NT2/D1 (cell line): ENCODE data around the gene SOWAHD.

Experiments
- SUZ12 ChIP-seq: IDR thresholded peaks from 2 replicates; pipeline ENCODE4 v1.6.1; 2011; ENCODE audit not compliant: insufficient read length, insufficient read depth; ENCODE audit errors: extremely low read depth
- YY1 ChIP-seq: IDR thresholded peaks from 2 replicates; pipeline ENCODE4 v1.6.1; 2011; ENCODE audit not compliant: insufficient read length, insufficient read depth
- ZNF274 ChIP-seq: IDR thresholded peaks from 2 replicates; pipeline ENCODE4 v1.6.1; 2011; ENCODE audit warnings: mild to moderate bottlenecking, low read depth, low read length

DNA sequence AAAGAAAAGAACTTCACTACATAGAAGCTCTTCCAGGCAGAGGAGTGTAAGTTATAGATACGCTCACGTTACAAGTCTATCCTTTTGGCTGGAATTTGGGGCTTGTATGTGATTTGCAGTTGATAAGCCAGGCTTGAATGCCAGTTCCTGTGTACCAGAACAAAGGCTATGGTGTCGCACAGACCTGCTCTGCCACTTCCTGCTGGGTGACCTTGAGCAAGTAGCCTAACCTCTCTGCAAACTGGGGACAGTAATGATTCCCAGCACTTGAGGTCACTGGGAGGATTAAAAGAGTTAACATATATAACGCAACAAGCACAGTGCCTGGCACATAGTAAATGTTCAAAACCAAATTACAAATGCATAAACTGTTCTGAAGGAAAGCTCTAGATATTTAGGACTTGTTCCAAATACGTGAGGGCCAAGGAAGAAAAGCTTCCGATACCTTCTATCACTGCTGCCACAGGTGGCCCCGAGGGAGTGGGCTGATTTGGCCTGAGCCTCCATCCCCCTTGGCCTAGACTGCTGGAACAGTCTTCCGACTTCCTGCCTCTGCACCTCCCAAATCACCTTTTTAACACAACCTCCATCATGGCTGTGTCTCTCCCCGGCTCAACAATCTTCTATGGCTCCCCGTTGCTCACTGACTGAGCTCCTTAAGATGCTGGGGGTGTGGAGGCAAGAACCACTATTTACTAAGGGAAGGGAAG, 1.3 kb upstream of the SOWAHD start:
- TF ChIP-seq YY1 = no peak
- TF ChIP-seq ZNF274 = no peak
- no peak for TF ChIP-seq SUZ12
